ENCODE results near the gene ELMO1.

ELMO1 gene

GRCh38 chr7:37208528-37208927, 240.1 kb downstream of the ELMO1 start:
- H3K4me3 ChIP-seq (ENCODE audit: low read depth in 1 of 2, low read length in 2 of 2): no peak overlapping the region
- H3K36me3 ChIP-seq (ENCODE audit: insufficient read depth, low read length): peaks cover 50% of the 10 kb centered on the region
- peak; percentile 43 for DNase-seq
- no peaks in the 10 kb centered on the region for H3K4me1 ChIP-seq (ENCODE audit: insufficient read depth, low read length)
- H3K9ac ChIP-seq (ENCODE audit: low read depth, low read length): no peak overlapping the region
- H3K4me2 ChIP-seq (ENCODE audit: insufficient read depth, low read length): no peak overlapping the region
- H3K27me3 ChIP-seq (ENCODE audit: insufficient read depth, low read length, poor library complexity): no peaks in the 10 kb centered on the region
- TF ChIP-seq CTCF (IDR thresholded peaks at IDR 0.05; ENCODE audit: borderline replicate concordance, extremely low read depth, low read length, poor library complexity, severe bottlenecking) (peak; percentile 70), EZH2 (IDR thresholded peaks at IDR 0.05; ENCODE audit: borderline replicate concordance, low read depth, low read length, severe bottlenecking) (no peak)
- peak; percentile 80 for ATAC-seq (ENCODE audit: insufficient read depth, low read depth)
- no peaks in the 10 kb centered on the region for H3K79me2 ChIP-seq (ENCODE audit: insufficient read depth, low read length)
- H2AFZ ChIP-seq (ENCODE audit: low read depth, low read length): no peak overlapping the region
- H4K20me1 ChIP-seq (ENCODE audit: insufficient read depth, low read length): no peaks in the 10 kb centered on the region
- no peak overlapping the region for H3K27ac ChIP-seq (ENCODE audit: low read length)
- no peaks in the 10 kb centered on the region for H3K9me3 ChIP-seq (ENCODE audit: insufficient read depth, low read length, severe bottlenecking)

- TF ChIP-seq CTCF (IDR thresholded peaks at IDR 0.05; ENCODE audit: borderline replicate concordance, extremely low read depth, low read length, poor library complexity, severe bottlenecking) (no peak), EZH2 (IDR thresholded peaks at IDR 0.05; ENCODE audit: borderline replicate concordance, low read depth, low read length, severe bottlenecking) (no peak)
- Histone ChIP-seq H3K9me3 (ENCODE audit: insufficient read depth, low read length, severe bottlenecking) (no peaks in the 10 kb centered on the region), H3K27ac (ENCODE audit: low read length) (no peak overlapping the region), H3K36me3 (ENCODE audit: insufficient read depth, low read length) (peaks cover 32% of the 10 kb centered on the region; the same call in 1 of the 2 replicates), H3K4me2 (ENCODE audit: insufficient read depth, low read length) (no peak overlapping the region), H3K4me1 (ENCODE audit: insufficient read depth, low read length) (no peaks in the 10 kb centered on the region), H3K27me3 (ENCODE audit: insufficient read depth, low read length, poor library complexity) (no peaks in the 10 kb centered on the region), H4K20me1 (ENCODE audit: insufficient read depth, low read length) (no peaks in the 10 kb centered on the region), H3K4me3 (ENCODE audit: low read depth in 1 of 2, low read length in 2 of 2) (no peak overlapping the region), H3K79me2 (ENCODE audit: insufficient read depth, low read length) (no peaks in the 10 kb centered on the region), H3K9ac (ENCODE audit: low read depth, low read length) (no peak overlapping the region), H2AFZ (ENCODE audit: low read depth, low read length) (no peak overlapping the region)
- DNase-seq: no peak
- ATAC-seq (ENCODE audit: insufficient read depth, low read depth): no peak
Measured at GRCh38 chr7:37206192-37206591, 242.5 kb downstream of the ELMO1 start.

- Histone ChIP-seq H3K36me3 (ENCODE audit: insufficient read depth, low read length) (peaks cover 27% of the 10 kb centered on the region; the same call in 1 of the 2 replicates), H3K4me2 (ENCODE audit: insufficient read depth, low read length) (no peak overlapping the region), H3K9ac (ENCODE audit: low read depth, low read length) (no peak overlapping the region), H3K27me3 (ENCODE audit: insufficient read depth, low read length, poor library complexity) (no peaks in the 10 kb centered on the region), H4K20me1 (ENCODE audit: insufficient read depth, low read length) (no peaks in the 10 kb centered on the region), H3K4me1 (ENCODE audit: insufficient read depth, low read length) (no peaks in the 10 kb centered on the region), H2AFZ (ENCODE audit: low read depth, low read length) (no peak overlapping the region), H3K9me3 (ENCODE audit: insufficient read depth, low read length, severe bottlenecking) (no peaks in the 10 kb centered on the region), H3K79me2 (ENCODE audit: insufficient read depth, low read length) (no peaks in the 10 kb centered on the region), H3K27ac (ENCODE audit: low read length) (no peak overlapping the region), H3K4me3 (ENCODE audit: low read depth in 1 of 2, low read length in 2 of 2) (no peak overlapping the region)
- TF ChIP-seq EZH2 (IDR thresholded peaks at IDR 0.05; ENCODE audit: borderline replicate concordance, low read depth, low read length, severe bottlenecking) (no peak), CTCF (IDR thresholded peaks at IDR 0.05; ENCODE audit: borderline replicate concordance, extremely low read depth, low read length, poor library complexity, severe bottlenecking) (no peak)
- DNase-seq (no peak), ATAC-seq (ENCODE audit: insufficient read depth, low read depth) (no peak; the same call in 2 of the 3 replicates)
Measured at GRCh38 chr7:37205451-37205850, 243.2 kb downstream of the ELMO1 start.

- Histone ChIP-seq H2AFZ (ENCODE audit: low read depth, low read length) (no peak overlapping the region), H3K9ac (ENCODE audit: low read depth, low read length) (no peak overlapping the region), H3K27me3 (ENCODE audit: insufficient read depth, low read length, poor library complexity) (no peaks in the 10 kb centered on the region), H3K4me3 (ENCODE audit: low read depth in 1 of 2, low read length in 2 of 2) (no peak overlapping the region), H3K9me3 (ENCODE audit: insufficient read depth, low read length, severe bottlenecking) (no peaks in the 10 kb centered on the region), H3K36me3 (ENCODE audit: insufficient read depth, low read length) (peaks cover 17% of the 10 kb centered on the region; the same call in 1 of the 2 replicates), H3K27ac (ENCODE audit: low read length) (no peak overlapping the region), H3K4me2 (ENCODE audit: insufficient read depth, low read length) (no peak overlapping the region), H3K4me1 (ENCODE audit: insufficient read depth, low read length) (no peaks in the 10 kb centered on the region), H3K79me2 (ENCODE audit: insufficient read depth, low read length) (no peaks in the 10 kb centered on the region), H4K20me1 (ENCODE audit: insufficient read depth, low read length) (peaks cover 3% of the 10 kb centered on the region; the same call in 1 of the 2 replicates)
- no peak for DNase-seq
- no peak for ATAC-seq (ENCODE audit: insufficient read depth, low read depth)
- TF ChIP-seq CTCF (IDR thresholded peaks at IDR 0.05; ENCODE audit: borderline replicate concordance, extremely low read depth, low read length, poor library complexity, severe bottlenecking) (no peak), EZH2 (IDR thresholded peaks at IDR 0.05; ENCODE audit: borderline replicate concordance, low read depth, low read length, severe bottlenecking) (no peak)
Measured at GRCh38 chr7:37201876-37202198, 246.8 kb downstream of the ELMO1 start.

All from DND-41 (cell line).